H1 (cell line): ENCODE data around the gene ARHGEF4. TPM values are rescaled to one million over a fixed set of nuclear protein-coding genes. Genes with fewer than 3 reads are reported as not detected.

Experiments used
- CTCF ChIA-PET: fragments of 300-600 bp; sonication (Branson Sonifier 250); formaldehyde crosslinking; loops from one replicate; lab custom pipeline; 2021; ENCODE audit not compliant: partially characterized antibody; lab: Charles Lee
- POLR2A ChIA-PET: fragments of 300-600 bp; sonication (Branson Sonifier 250); formaldehyde crosslinking; loops from one replicate; lab custom pipeline; 2021; ENCODE audit warnings: inconsistent platforms; ENCODE audit not compliant: partially characterized antibody; lab: Charles Lee
- DNase-seq, 2 experiments: peaks; one replicate each; pipeline versions ENCODE4 v3.0.0 to v3.0.0-alpha.2; 2010 to 2022; ENCODE audit warnings: low spot score in 2 of 2, low read depth in 1 of 2, mixed read lengths in 1 of 2
- FAIRE-seq: peaks from 2 replicates; lab custom pipeline; 2011; peaks lifted over from hg19 to GRCh38; lab: Jason Lieb, UNC
- H2AFZ ChIP-seq: 2 replicates; pipeline ENCODE4 v1.8.1; 2012; ENCODE audit warnings: low read length, inconsistent platforms
- H2AK5ac ChIP-seq: 2 replicates; pipeline ENCODE4 v1.6.1; 2013; ENCODE audit warnings: low read depth, low read length
- H2BK120ac ChIP-seq: replicated peaks from 2 replicates; pipeline ENCODE3; 2013; ENCODE audit warnings: low read depth, low read length, inconsistent platforms
- H2BK12ac ChIP-seq: 2 replicates; pipeline ENCODE4 v1.6.1; 2013; ENCODE audit warnings: low read depth, low read length
- H2BK15ac ChIP-seq: 2 replicates; pipeline ENCODE4 v1.6.1; 2013; ENCODE audit warnings: low read length
- H2BK20ac ChIP-seq: 2 replicates; pipeline ENCODE4 v1.6.1; 2013; ENCODE audit warnings: low read length
- H2BK5ac ChIP-seq: 2 replicates; pipeline ENCODE4 v1.6.1; 2013; ENCODE audit warnings: low read depth, low read length
- H3K14ac ChIP-seq: 2 replicates; pipeline ENCODE4 v1.6.1; 2013; ENCODE audit warnings: inconsistent platforms; ENCODE audit not compliant: insufficient read length
- H3K18ac ChIP-seq: 2 replicates; pipeline ENCODE4 v1.6.1; 2013; ENCODE audit warnings: low read length; ENCODE audit errors: extremely low read depth
- H3K23ac ChIP-seq: 2 replicates; pipeline ENCODE4 v1.6.1; 2013; ENCODE audit warnings: inconsistent platforms; ENCODE audit not compliant: insufficient read length
- H3K23me2 ChIP-seq: 2 replicates; pipeline ENCODE4 v1.6.1; 2013; ENCODE audit warnings: low read depth, low read length
- H3K27ac ChIP-seq: 2 replicates; pipeline ENCODE4 v1.6.1; 2011; ENCODE audit warnings: low read depth, low read length, inconsistent platforms
- H3K27me3 ChIP-seq, 4 experiments: replicated peaks in 1 of 4; 1 replicate in 1 of 4; 2 replicates in 3 of 4; pipeline versions ENCODE4 v1.6.1 to v1.8.1; 2011 to 2013; ENCODE audit warnings: low read length in 3 of 4, mild to moderate bottlenecking in 3 of 4, inconsistent platforms in 2 of 4, mixed read lengths in 2 of 4, moderate library complexity in 1 of 4; ENCODE audit not compliant: control insufficient read depth in 3 of 4, insufficient read depth in 3 of 4; ENCODE audit errors: extremely low read depth in 1 of 4
- H3K36me3 ChIP-seq, 4 experiments: 2 replicates each; pipeline versions ENCODE4 v1.6.1 to v1.8.1; 2011 to 2013; ENCODE audit warnings: mild to moderate bottlenecking in 4 of 4, low read length in 3 of 4, moderate library complexity in 2 of 4, control low read depth in 1 of 4, inconsistent platforms in 1 of 4; ENCODE audit not compliant: insufficient read depth in 4 of 4, control insufficient read depth in 2 of 4
- H3K4ac ChIP-seq: replicated peaks from 2 replicates; pipeline ENCODE3; 2013; ENCODE audit warnings: low read length, low read depth, mixed read lengths, inconsistent platforms; ENCODE audit not compliant: insufficient read length
- H3K4me1 ChIP-seq, 4 experiments: replicated peaks in 1 of 4; 1 replicate in 1 of 4; 2 replicates in 3 of 4; pipeline versions ENCODE4 v1.6.1 to v1.8.1; 2011 to 2013; ENCODE audit warnings: low read length in 3 of 4, inconsistent platforms in 2 of 4, mixed read lengths in 1 of 4; ENCODE audit not compliant: insufficient read depth in 4 of 4, control insufficient read depth in 3 of 4
- H3K4me2 ChIP-seq, 2 experiments: 2 replicates each; pipeline versions ENCODE4 v1.6.1 to v1.8.1; 2011 to 2013; ENCODE audit warnings: low read depth in 2 of 2, low read length in 2 of 2, control low read depth in 1 of 2, inconsistent platforms in 1 of 2, mild to moderate bottlenecking in 1 of 2; ENCODE audit not compliant: insufficient read depth in 1 of 2
- H3K4me3 ChIP-seq, 4 experiments: fragments of 200-600, 300-600 bp in 1 of 4; sonication (generic), shearing (Covaris generic), sonication (Bioruptor Twin) in 1 of 4; 2 replicates each; pipeline versions ENCODE4 v1.5.1 to v1.8.1; 2011 to 2016; ENCODE audit warnings: low read length in 4 of 4, low read depth in 3 of 4, control low read depth in 2 of 4, inconsistent platforms in 2 of 4, mild to moderate bottlenecking in 2 of 4, mixed read lengths in 1 of 4, moderate library complexity in 1 of 4; ENCODE audit not compliant: insufficient read depth in 2 of 4; ENCODE audit errors: extremely low read depth in 1 of 4
- H3K56ac ChIP-seq: replicated peaks from 2 replicates; pipeline ENCODE3; 2013; ENCODE audit warnings: low read depth, mild to moderate bottlenecking, mixed read lengths, low read length, inconsistent platforms; ENCODE audit not compliant: insufficient read length
- H3K79me1 ChIP-seq: 2 replicates; pipeline ENCODE4 v1.6.1; 2013; ENCODE audit warnings: low read depth, low read length, control low read depth
- H3K79me2 ChIP-seq, 2 experiments: 2 replicates each; pipeline versions ENCODE4 v1.6.1 to v1.8.1; 2012 to 2013; ENCODE audit warnings: low read length in 2 of 2, mild to moderate bottlenecking in 2 of 2, inconsistent platforms in 1 of 2; ENCODE audit not compliant: insufficient read depth in 2 of 2, control insufficient read depth in 1 of 2
- H3K9ac ChIP-seq, 4 experiments: replicated peaks in 1 of 4; 1 replicate in 1 of 4; 2 replicates in 3 of 4; pipeline versions ENCODE4 v1.6.1 to v1.8.1; 2011 to 2013; ENCODE audit warnings: low read depth in 3 of 4, low read length in 3 of 4, control low read depth in 2 of 4, mild to moderate bottlenecking in 2 of 4, moderate library complexity in 2 of 4, inconsistent platforms in 1 of 4; ENCODE audit errors: extremely low read depth in 1 of 4
- H3K9me3 ChIP-seq, 2 experiments: 2 replicates each; pipeline versions ENCODE4 v1.6.1 to v1.8.1; 2012 to 2013; ENCODE audit warnings: mild to moderate bottlenecking in 2 of 2, moderate library complexity in 2 of 2, control low read depth in 1 of 2, inconsistent platforms in 1 of 2, low read depth in 1 of 2, low read length in 1 of 2, mixed read lengths in 1 of 2; ENCODE audit not compliant: insufficient read depth in 2 of 2
- H4K20me1 ChIP-seq, 2 experiments: replicated peaks in 1 of 2; 2 replicates each; pipeline versions ENCODE3 to v1.8.1; 2011 to 2013; ENCODE audit warnings: inconsistent platforms in 2 of 2, low read length in 2 of 2, mild to moderate bottlenecking in 1 of 2; ENCODE audit not compliant: insufficient read depth in 2 of 2, control insufficient read depth in 1 of 2
- H4K5ac ChIP-seq: 2 replicates; pipeline ENCODE4 v1.6.1; 2013; ENCODE audit warnings: low read length, low read depth, mixed read lengths, inconsistent platforms; ENCODE audit not compliant: insufficient read length
- H4K8ac ChIP-seq: 2 replicates; pipeline ENCODE4 v1.8.0; 2013; ENCODE audit warnings: mild to moderate bottlenecking, moderate library complexity, low read length, inconsistent platforms; ENCODE audit not compliant: insufficient read depth; ENCODE audit errors: extremely low read depth
- H4K91ac ChIP-seq: replicated peaks from 2 replicates; pipeline ENCODE3; 2013; ENCODE audit warnings: low read length, mixed read lengths, inconsistent platforms; ENCODE audit not compliant: insufficient read length
- HDAC2 ChIP-seq, 2 experiments: fragments of 300-600 bp in 1 of 2; sonication (generic) in 1 of 2; IDR thresholded peaks; 2 replicates each; pipeline ENCODE4 v1.6.1; 2011 to 2012; ENCODE audit warnings: low read depth in 2 of 2, low read length in 2 of 2, mild to moderate bottlenecking in 2 of 2, moderate library complexity in 2 of 2, borderline replicate concordance in 1 of 2, inconsistent platforms in 1 of 2
- MAFK ChIP-seq: IDR thresholded peaks from 2 replicates; pipeline ENCODE4 v1.6.1; 2012; ENCODE audit warnings: low read depth, mild to moderate bottlenecking, improper control_type of control experiment, low read length
- NANOG ChIP-seq: IDR thresholded peaks from 2 replicates; pipeline ENCODE4 v1.6.1; 2011; ENCODE audit warnings: low read length, low read depth, mild to moderate bottlenecking, inconsistent platforms; ENCODE audit not compliant: insufficient read depth, poor library complexity, severe bottlenecking
- POLR2AphosphoS5 ChIP-seq: IDR thresholded peaks from 2 replicates; pipeline ENCODE4 v1.6.1; 2011; ENCODE audit warnings: low read depth, low read length
- TAF1 ChIP-seq: IDR thresholded peaks from 2 replicates; pipeline ENCODE4 v1.6.1; 2011; ENCODE audit warnings: mild to moderate bottlenecking, low read depth, low read length
- TEAD4 ChIP-seq: IDR thresholded peaks from 2 replicates; pipeline ENCODE4 v1.6.1; 2012; ENCODE audit warnings: low read depth, low read length, inconsistent platforms, mixed read lengths
- USF2 ChIP-seq: IDR thresholded peaks from 2 replicates; pipeline ENCODE4 v1.6.1; 2011; ENCODE audit warnings: low read length, improper control_type of control experiment
- polyA plus RNA-seq, 7 experiments: library from polyadenylated mRNA; depleted of rRNA in 3 of 7; stranded (reverse) in 5 of 7; unstranded in 2 of 7; fragments of >200 nt in 5 of 7; fragments of 200-250 nt in 2 of 7; gene quantifications; 1 replicate in 5 of 7; 2 replicates in 1 of 7; 4 replicates in 1 of 7; pipeline versions ENCODE4 v1.2.1 to v1.2.3, GENCODE V29; 2011 to 2013; ENCODE audit warnings: missing spikeins in 2 of 7, mixed read lengths in 2 of 7
- total RNA-seq: library from RNA; stranded (reverse); fragmentation: NEBNext Ultra II Directional; extraction: Animal tissue kit (Norgen Biotek cat#: 25700); gene quantifications from 2 replicates; pipeline ENCODE4 v1.2.1, GENCODE V29; 2021

ARHGEF4 gene
- total and polyA plus RNA-seq, 2 of the 8 experiments (the other 6 are each of a cell fraction or from before 2014, with no cell fraction given), result 10.6 to 14.6 TPM

- Histone ChIP-seq H2AK5ac (no peak overlapping the region), H2BK12ac (no peak overlapping the region), H3K27ac (no peak overlapping the region), H3K4me3 (no peak overlapping the region), H3K79me1 (no peaks in the 10 kb centered on the region), H3K56ac (no peak overlapping the region), H3K23ac (no peak overlapping the region), H3K36me3 (no peaks in the 10 kb centered on the region), H2BK20ac (no peak overlapping the region), H3K27me3 (no peaks in the 10 kb centered on the region), H3K23me2 (no peaks in the 10 kb centered on the region), H3K18ac (no peak overlapping the region), H2BK5ac (no peak overlapping the region), H4K20me1 (no peaks in the 10 kb centered on the region), H3K9ac (no peak overlapping the region), H4K91ac (no peak overlapping the region), H3K79me2 (no peaks in the 10 kb centered on the region), H3K4me2 (no peak overlapping the region), H3K14ac (no peak overlapping the region), H2BK15ac (no peak overlapping the region), H4K8ac (no peak overlapping the region), H3K4ac (no peak overlapping the region), H2AFZ (no peak overlapping the region), H4K5ac (no peak overlapping the region), H3K4me1 (no peaks in the 10 kb centered on the region), H3K9me3 (no peaks in the 10 kb centered on the region), H2BK120ac (no peak overlapping the region)
- CTCF ChIA-PET, result interaction anchor here (0.9 kb wide), 2 partner anchors 13 to 31 kb away, joined by 3 read pairs; no protein-coding TSS in a partner anchor
- FAIRE-seq (no peak), DNase-seq (no peak)
- POLR2A ChIA-PET, result no interaction called here
- TF ChIP-seq TAF1 (no peak), MAFK (no peak), USF2 (no peak), TEAD4 (no peak), POLR2AphosphoS5 (no peak), HDAC2 (IDR thresholded peaks at IDR 0.05; ENCODE audit: borderline replicate concordance in 1 of 2, low read depth in 2 of 2, low read length in 2 of 2) (no peak), NANOG (no peak)
These were observed 114.3 kb downstream of the ARHGEF4 start for GRCh38 chr2:130951018-130951417.
